ENCODE results near the gene C19orf12.

The C19orf12 gene

DNA sequence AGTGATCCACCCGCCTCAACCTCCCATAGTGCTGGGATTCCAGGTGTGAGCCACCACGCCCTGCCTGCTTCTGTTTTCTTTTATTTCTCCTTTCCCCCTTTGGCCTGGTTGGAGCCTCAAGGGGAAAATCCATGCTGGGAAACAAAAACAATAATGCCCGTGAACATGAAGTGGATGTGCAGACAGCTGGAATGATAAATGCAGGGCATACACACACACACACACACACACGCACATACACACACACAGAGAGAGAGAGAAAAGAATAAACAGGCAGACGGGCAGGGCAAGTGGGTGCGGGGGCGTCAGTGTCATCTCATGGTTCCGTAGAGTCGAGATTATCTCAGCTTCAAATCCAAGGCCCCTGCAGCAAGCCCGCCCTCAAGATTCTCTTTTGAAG lies 54.2 kb downstream of the C19orf12 start:
- no peak for TF ChIP-seq CTCF (IDR thresholded peaks at IDR 0.05; ENCODE audit: borderline replicate concordance, insufficient read depth, low read depth, low read length)
- no peak overlapping the region for H3K4me3 ChIP-seq (ENCODE audit: low read depth, low read length)

DNA sequence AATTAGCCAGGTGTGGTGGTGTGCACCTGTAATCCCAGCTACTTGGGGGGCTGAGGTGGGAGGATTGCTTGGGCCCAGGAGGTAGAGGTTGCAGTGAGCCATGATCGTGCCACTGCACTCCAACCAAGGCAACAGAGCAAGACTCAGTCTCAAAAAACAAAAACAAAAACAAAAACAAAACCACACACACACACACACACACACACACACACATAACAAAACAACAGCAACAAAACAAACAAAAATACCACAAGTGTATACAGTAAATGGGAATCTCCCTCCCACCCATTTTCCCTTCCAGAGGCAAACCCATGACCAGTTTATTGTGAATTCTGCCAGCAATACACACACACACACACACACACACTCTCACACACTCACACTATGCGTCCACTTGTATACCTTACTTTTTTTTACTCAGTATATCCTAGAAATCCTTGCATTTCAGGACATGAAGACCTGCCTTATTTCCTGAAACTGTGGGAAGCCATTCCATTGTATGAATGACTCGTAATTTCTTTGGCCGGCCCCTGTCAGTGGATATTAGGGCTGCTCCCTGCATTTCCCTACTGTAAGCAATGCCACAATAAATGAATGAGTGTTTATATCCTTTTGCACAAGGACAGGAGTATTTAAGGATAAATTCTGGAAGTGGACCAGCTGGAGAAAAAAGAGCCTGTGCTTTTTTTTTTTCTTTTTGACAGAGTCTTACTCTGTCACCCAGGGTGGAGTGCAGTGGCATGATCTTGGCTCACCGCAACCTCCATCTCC lies 56.7 kb downstream of the C19orf12 start:
- TF ChIP-seq CTCF (IDR thresholded peaks at IDR 0.05; ENCODE audit: borderline replicate concordance, insufficient read depth, low read depth, low read length): no peak
- H3K4me3 ChIP-seq (ENCODE audit: low read depth, low read length): no peak overlapping the region

DNA sequence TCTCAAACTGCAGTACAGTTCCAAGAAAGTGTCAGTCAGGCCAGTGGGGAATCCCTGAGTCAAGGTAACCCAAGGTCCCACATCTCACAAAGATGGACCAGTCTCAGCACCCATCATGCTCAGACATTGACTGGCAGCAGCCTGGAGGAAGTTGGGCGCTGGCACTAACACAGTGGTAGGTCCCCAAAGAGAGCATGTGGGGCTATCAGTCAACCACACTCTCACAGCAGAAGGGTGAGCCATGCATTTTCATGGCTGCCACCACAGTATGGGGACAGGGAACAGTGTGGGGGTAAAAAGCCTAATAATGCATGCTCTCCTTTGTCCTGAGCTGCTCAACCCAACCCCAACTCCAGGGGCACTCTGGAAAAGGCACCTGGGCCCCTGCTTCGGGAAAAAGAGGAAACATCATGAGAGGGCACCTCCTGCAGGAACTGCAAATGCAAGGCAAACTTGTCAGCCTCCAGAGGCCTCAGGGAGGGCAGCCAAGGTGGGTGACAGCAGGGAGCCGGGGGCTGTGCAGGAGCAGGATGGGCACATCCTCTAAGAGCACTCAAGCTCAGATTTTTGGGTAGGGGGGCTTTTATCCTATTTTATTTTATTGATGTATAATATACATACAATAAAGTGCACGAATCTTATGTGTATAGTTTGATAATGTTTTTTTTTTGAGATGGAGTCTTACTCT lies 59.3 kb downstream of the C19orf12 start:
- H3K4me3 ChIP-seq (ENCODE audit: low read depth, low read length): no peak overlapping the region

GRCh38 chr19:29653398-29653797 lies 61.7 kb downstream of the C19orf12 start:
- no peak for TF ChIP-seq CTCF (IDR thresholded peaks at IDR 0.05; ENCODE audit: borderline replicate concordance, insufficient read depth, low read depth, low read length)
- no peak overlapping the region for H3K4me3 ChIP-seq (ENCODE audit: low read depth, low read length)

More for the DNA sequence above, 59.3 kb downstream of the C19orf12 start:
- TF ChIP-seq CTCF (IDR thresholded peaks at IDR 0.05; ENCODE audit: borderline replicate concordance, insufficient read depth, low read depth, low read length): no peak

GRCh38 chr19:29651622-29652394 lies 63.3 kb downstream of the C19orf12 start:
- no peak overlapping the region for H3K4me3 ChIP-seq (ENCODE audit: low read depth, low read length)
- TF ChIP-seq CTCF (IDR thresholded peaks at IDR 0.05; ENCODE audit: borderline replicate concordance, insufficient read depth, low read depth, low read length): no peak

- H3K4me3 ChIP-seq (ENCODE audit: low read depth, low read length): no peak overlapping the region
- no peak for TF ChIP-seq CTCF (IDR thresholded peaks at IDR 0.05; ENCODE audit: borderline replicate concordance, insufficient read depth, low read depth, low read length)
These were observed 64.2 kb downstream of the C19orf12 start for GRCh38 chr19:29650772-29651387.

Measured in GM12875 (cell line).